Daoy (cell line): ENCODE measurements around the gene OSBPL3. TPM values are rescaled to one million over a fixed set of nuclear protein-coding genes. Genes with fewer than 3 reads are reported as not detected.

Experiments
- DNase-seq: peaks from one replicate; pipeline ENCODE4 v3.0.0-alpha.2; 2015; ENCODE audit warnings: low read depth
- total RNA-seq: library from RNA; depleted of rRNA; stranded (reverse); fragments of >200 nt; shearing (Covaris generic); gene quantifications from 2 replicates; pipeline ENCODE4 v1.2.3, GENCODE V29; 2014

OSBPL3 gene
- total RNA-seq, 1 experiment from 2014 or later = 18.3 TPM

GRCh38 chr7:24896031-24896501, 83.9 kb downstream of the OSBPL3 start:
- no peak for DNase-seq

GRCh38 chr7:24894429-24895221, 85.4 kb downstream of the OSBPL3 start:
- no peak for DNase-seq

- no peak for DNase-seq
Observed at GRCh38 chr7:24891311-24891735, 88.7 kb downstream of the OSBPL3 start.

GRCh38 chr7:24889611-24890010, 90.4 kb downstream of the OSBPL3 start:
- no peak for DNase-seq

- DNase-seq = no peak
Observed at GRCh38 chr7:24888653-24889052, 91.3 kb downstream of the OSBPL3 start.

- no peak for DNase-seq
Observed at GRCh38 chr7:24885716-24886115, 94.3 kb downstream of the OSBPL3 start.

- no peak for DNase-seq
Observed at GRCh38 chr7:24885305-24885704, 94.7 kb downstream of the OSBPL3 start.

- no peak for DNase-seq
Observed at GRCh38 chr7:24884401-24884800, 95.6 kb downstream of the OSBPL3 start.

GRCh38 chr7:24883622-24884013, 96.4 kb downstream of the OSBPL3 start:
- no peak for DNase-seq

GRCh38 chr7:24882989-24883621, 96.9 kb downstream of the OSBPL3 start:
- peak; percentile 88 for DNase-seq

- DNase-seq = no peak
Observed at GRCh38 chr7:24881623-24882022, 98.4 kb downstream of the OSBPL3 start.

- DNase-seq = no peak
Observed at GRCh38 chr7:24880886-24881285, 99.1 kb downstream of the OSBPL3 start.

GRCh38 chr7:24879291-24879690, 100.7 kb downstream of the OSBPL3 start:
- no peak for DNase-seq

GRCh38 chr7:24877790-24878311, 102.1 kb downstream of the OSBPL3 start:
- DNase-seq = no peak

- DNase-seq = no peak
Observed at GRCh38 chr7:24874791-24875190, 105.2 kb downstream of the OSBPL3 start.

GRCh38 chr7:24873944-24874343, 106.0 kb downstream of the OSBPL3 start:
- DNase-seq = no peak

GRCh38 chr7:24871770-24872169, 108.2 kb downstream of the OSBPL3 start:
- no peak for DNase-seq

- DNase-seq = peak; percentile 53
Observed at GRCh38 chr7:24870766-24871165, 109.2 kb downstream of the OSBPL3 start.

GRCh38 chr7:24869572-24869971, 110.4 kb downstream of the OSBPL3 start:
- DNase-seq = peak; percentile 70

- DNase-seq = no peak
Observed at GRCh38 chr7:24868741-24869140, 111.2 kb downstream of the OSBPL3 start.

GRCh38 chr7:24866004-24866615, 113.9 kb downstream of the OSBPL3 start:
- no peak for DNase-seq

GRCh38 chr7:24864214-24864817, 115.7 kb downstream of the OSBPL3 start:
- no peak for DNase-seq
